ENCODE data around the gene RNF220. TPM values are rescaled to one million over a fixed set of nuclear protein-coding genes. Genes with fewer than 3 reads are reported as not detected.

The RNF220 gene
- total RNA-seq, 1 donor from 2014 or later: 62.6 TPM

DNA sequence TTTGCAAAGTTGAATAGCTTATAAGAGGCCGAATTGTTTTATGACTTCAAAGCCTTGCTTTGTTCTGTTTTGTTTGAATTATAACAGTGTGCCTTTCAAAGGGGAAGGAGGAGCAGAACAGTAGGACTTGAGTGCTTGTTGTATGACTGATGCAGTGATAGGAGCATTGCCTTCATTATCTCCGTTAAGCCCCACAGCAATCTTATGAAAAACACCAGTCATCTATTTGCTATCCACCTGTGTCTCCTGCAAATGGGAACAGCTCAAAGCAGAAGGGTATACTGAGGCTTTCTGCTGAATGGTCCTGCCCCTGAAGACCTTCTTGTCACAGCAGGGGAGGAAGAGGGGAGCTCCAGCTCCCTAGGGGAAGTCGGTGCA is 127.5 kb downstream of the RNF220 start:
- DNase-seq: no peak
- no peak overlapping the region for H3K4me3 ChIP-seq
- TF ChIP-seq CTCF (IDR thresholded peaks at IDR 0.05; ENCODE audit: borderline replicate concordance): no peak
- no peaks in the 10 kb centered on the region for H3K4me1 ChIP-seq
- no peaks in the 10 kb centered on the region for H3K36me3 ChIP-seq
- intact Hi-C loops (cut with micrococcal nuclease): no loop called here
- H3K27me3 ChIP-seq (ENCODE audit: low read depth): peaks cover 16% of the 10 kb centered on the region
- H3K27ac ChIP-seq (replicated peaks): no peak overlapping the region
- H3K9me3 ChIP-seq (replicated peaks): peaks cover 3% of the 10 kb centered on the region

- intact Hi-C loops (cut with micrococcal nuclease): no loop called here
- no peak overlapping the region for H3K27ac ChIP-seq (replicated peaks)
- no peak for TF ChIP-seq CTCF (IDR thresholded peaks at IDR 0.05; ENCODE audit: borderline replicate concordance)
- no peaks in the 10 kb centered on the region for H3K36me3 ChIP-seq
- peaks cover 7% of the 10 kb centered on the region for H3K27me3 ChIP-seq (ENCODE audit: low read depth)
- no peak overlapping the region for H3K4me3 ChIP-seq
- no peak for DNase-seq
- H3K4me1 ChIP-seq: no peaks in the 10 kb centered on the region
- H3K9me3 ChIP-seq (replicated peaks): no peaks in the 10 kb centered on the region
These were observed 129.7 kb downstream of the RNF220 start for GRCh38 chr1:44534771-44535170.

GRCh38 chr1:44536357-44537209 is 131.5 kb downstream of the RNF220 start:
- Histone ChIP-seq H3K36me3 (no peaks in the 10 kb centered on the region), H3K4me1 (no peaks in the 10 kb centered on the region), H3K27ac (replicated peaks) (no peak overlapping the region), H3K27me3 (ENCODE audit: low read depth) (peaks cover 13% of the 10 kb centered on the region), H3K4me3 (no peak overlapping the region), H3K9me3 (replicated peaks) (no peaks in the 10 kb centered on the region)
- intact Hi-C loops (cut with micrococcal nuclease): no loop called here
- DNase-seq: no peak
- no peak for TF ChIP-seq CTCF (IDR thresholded peaks at IDR 0.05; ENCODE audit: borderline replicate concordance)

DNA sequence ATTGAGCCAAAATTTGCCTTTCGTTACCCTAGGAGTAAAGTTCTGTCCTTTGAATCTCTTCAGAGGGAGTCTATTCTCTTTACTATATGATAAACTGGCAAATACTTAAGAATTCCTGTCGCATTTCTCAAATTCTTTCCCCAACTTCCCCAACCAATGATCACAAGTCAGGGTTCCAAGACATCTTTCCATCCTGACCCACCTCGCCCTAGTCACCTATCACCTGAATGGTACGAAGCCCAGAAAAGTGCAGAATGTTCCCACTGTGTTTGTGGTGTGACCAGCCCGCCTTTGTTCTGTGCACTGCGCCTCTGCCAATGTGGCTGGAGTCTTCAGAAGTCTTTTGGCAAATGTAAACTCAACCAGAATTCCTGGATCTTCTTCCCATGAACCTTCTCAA is 132.5 kb downstream of the RNF220 start:
- Histone ChIP-seq H3K4me1 (no peaks in the 10 kb centered on the region), H3K9me3 (replicated peaks) (no peaks in the 10 kb centered on the region)
- intact Hi-C loops (cut with micrococcal nuclease): no loop called here

DNA sequence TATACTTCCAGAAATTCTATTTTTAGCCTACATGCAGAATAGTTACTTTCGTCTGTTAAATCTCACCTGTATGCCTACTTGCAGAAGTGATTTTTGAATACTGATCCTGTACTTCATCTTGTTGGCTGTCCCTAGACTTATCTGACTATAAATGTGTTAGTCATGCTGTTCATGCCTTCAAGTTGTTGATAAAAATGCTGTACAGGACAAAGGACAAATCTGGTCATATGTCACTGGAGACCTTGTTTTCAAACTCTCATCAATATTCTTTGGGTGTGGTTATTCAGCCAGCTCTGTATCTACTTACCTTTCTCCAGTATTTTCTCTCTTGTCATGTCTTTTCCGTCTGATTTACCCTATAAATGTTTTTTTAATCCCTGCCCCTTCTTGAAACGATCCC is 132.9 kb downstream of the RNF220 start:
- no peaks in the 10 kb centered on the region for H3K36me3 ChIP-seq
- peaks cover 26% of the 10 kb centered on the region for H3K27me3 ChIP-seq (ENCODE audit: low read depth)
- no peak for TF ChIP-seq CTCF (IDR thresholded peaks at IDR 0.05; ENCODE audit: borderline replicate concordance)
- no peak for DNase-seq
- no peaks in the 10 kb centered on the region for H3K4me1 ChIP-seq
- no peaks in the 10 kb centered on the region for H3K9me3 ChIP-seq (replicated peaks)
- no peak overlapping the region for H3K4me3 ChIP-seq
- intact Hi-C loops (cut with micrococcal nuclease): no loop called here
- H3K27ac ChIP-seq (replicated peaks): no peak overlapping the region

More for the DNA sequence above, 132.5 kb downstream of the RNF220 start:
- no peak overlapping the region for H3K27ac ChIP-seq (replicated peaks)
- TF ChIP-seq CTCF (IDR thresholded peaks at IDR 0.05; ENCODE audit: borderline replicate concordance): no peak
- no peak for DNase-seq
- no peaks in the 10 kb centered on the region for H3K36me3 ChIP-seq
- peaks cover 22% of the 10 kb centered on the region for H3K27me3 ChIP-seq (ENCODE audit: low read depth)
- no peak overlapping the region for H3K4me3 ChIP-seq

Data from left ventricle myocardium inferior (tissue), 1 donor.